Vagina (tissue), 2 donors: ENCODE measurements around the gene PSMB1. TPM values are rescaled to one million over a fixed set of nuclear protein-coding genes. Genes with fewer than 3 reads are reported as not detected.

Experiments
- DNase-seq, 2 donors: peaks; one replicate each; pipeline ENCODE4 v3.0.0-alpha.2; 2017; ENCODE audit errors: extremely low spot score in 2 of 2
- H3K27ac ChIP-seq: fragments of 200-600 bp; sonication (generic); one replicate; pipeline ENCODE4 v1.5.1; 2019
- H3K27me3 ChIP-seq: fragments of 200-600 bp; sonication (generic); one replicate; pipeline ENCODE4 v1.5.1; 2019
- H3K36me3 ChIP-seq, 2 donors: fragments of 200-600 bp; sonication (generic); one replicate each; pipeline ENCODE4 v1.5.1; 2017 to 2019
- H3K4me1 ChIP-seq: fragments of 200-600 bp; sonication (generic); one replicate; pipeline ENCODE4 v1.5.1; 2019
- H3K4me3 ChIP-seq, 2 donors: fragments of 200-600 bp; sonication (generic); 1 replicate in 1 of 2; 2 replicates in 1 of 2; pipeline ENCODE4 v1.5.1; 2016 to 2019
- H3K9me3 ChIP-seq: fragments of 200-600 bp; sonication (generic); one replicate; pipeline ENCODE4 v1.5.1; 2019
- POLR2A ChIP-seq, 2 donors: fragments of 450-650 bp; IDR thresholded peaks; one replicate each; pipeline ENCODE4 v1.6.1; 2017; ENCODE audit warnings: antibody characterized with exemption in 2 of 2, mild to moderate bottlenecking in 2 of 2, moderate library complexity in 2 of 2
- POLR2AphosphoS5 ChIP-seq, 2 donors: sonication (generic); formaldehyde crosslinking; IDR thresholded peaks; one replicate each; pipeline ENCODE4 v1.9.0; 2017; ENCODE audit warnings: antibody characterized with exemption in 2 of 2, mild to moderate bottlenecking in 2 of 2, low read depth in 1 of 2; ENCODE audit not compliant: insufficient read depth in 1 of 2
- intact Hi-C: fragments of 100-400 bp; cut with DNase I; formaldehyde crosslinking; loops from one replicate; pipeline ENCODE4 v1.15.1; 2023
- total RNA-seq: library from RNA; depleted of rRNA; stranded (reverse); fragments of >200 nt; gene quantifications from one replicate; pipeline ENCODE4 v1.2.3, GENCODE V29; 2016
- TF ChIP-seq, protein P1 (sequence below), 3 experiments: fragments of 450-650 bp in 2 of 3; fragments of 200-600 bp in 1 of 3; sonication (generic) in 1 of 3; IDR thresholded peaks; one replicate each; pipeline ENCODE4 v1.5.1; 2017 to 2019; ENCODE audit warnings: antibody characterized with exemption in 3 of 3, mild to moderate bottlenecking in 2 of 3, moderate library complexity in 2 of 3

PSMB1 gene
- total RNA-seq, 1 donor from 2014 or later: 92.3 TPM

DNA sequence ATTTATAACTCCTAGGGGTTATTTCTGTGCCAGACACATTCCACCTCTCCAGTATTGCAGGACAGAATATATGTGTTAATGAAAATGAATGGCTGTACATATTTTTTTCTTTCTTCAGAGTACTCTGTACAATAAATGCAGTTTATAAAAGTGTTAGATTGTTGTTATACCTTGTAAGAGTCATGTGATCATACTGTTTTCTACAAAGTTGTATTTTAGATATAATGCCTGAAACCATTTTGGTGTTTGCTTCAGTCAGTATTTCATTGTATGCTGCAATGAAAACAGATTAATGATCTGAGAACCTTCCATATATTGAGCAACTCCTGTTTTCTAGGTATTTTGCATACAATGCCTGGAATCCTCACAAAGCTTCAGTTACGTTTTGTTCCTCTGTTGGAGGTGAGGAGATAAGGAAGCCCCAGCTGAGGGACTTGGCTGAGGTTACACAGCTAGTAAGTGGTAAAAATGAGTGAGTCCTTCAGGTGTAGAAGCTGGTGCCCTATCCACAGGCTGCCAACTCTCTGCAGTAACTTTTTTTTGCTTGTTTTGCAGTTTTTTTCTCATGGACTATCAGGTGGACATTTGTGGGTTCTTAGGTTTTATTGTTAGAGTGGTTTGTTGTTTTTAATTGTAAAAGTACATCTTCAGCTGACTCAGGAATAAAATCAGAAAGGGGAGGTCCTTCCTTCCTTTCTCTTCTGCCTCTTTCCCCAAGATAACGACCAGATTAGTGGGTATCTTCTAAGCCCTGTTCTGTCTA lies 19.8 kb upstream of the PSMB1 start:
- Histone ChIP-seq H3K4me3 (no peak overlapping the region), H3K27me3 (no peaks in the 10 kb centered on the region), H3K9me3 (no peaks in the 10 kb centered on the region), H3K4me1 (no peaks in the 10 kb centered on the region), H3K36me3 (peaks cover 3 to 65% of the 10 kb centered on the region in 2 donors), H3K27ac (no peak overlapping the region)
- TF ChIP-seq POLR2AphosphoS5 (IDR thresholded peaks at IDR 0.05; ENCODE audit: insufficient read depth in 1 of 2, low read depth in 1 of 2) (no peak), POLR2A (IDR thresholded peaks at IDR 0.05) (no peak)
- intact Hi-C loops: no loop called here
- no peak for DNase-seq

GRCh38 chr6:170564936-170565530 lies 11.9 kb upstream of the PSMB1 start:
- DNase-seq: no peak
- no peak for TF ChIP-seq POLR2AphosphoS5 (IDR thresholded peaks at IDR 0.05; ENCODE audit: insufficient read depth in 1 of 2, low read depth in 1 of 2)
- TF ChIP-seq, protein P1, sequence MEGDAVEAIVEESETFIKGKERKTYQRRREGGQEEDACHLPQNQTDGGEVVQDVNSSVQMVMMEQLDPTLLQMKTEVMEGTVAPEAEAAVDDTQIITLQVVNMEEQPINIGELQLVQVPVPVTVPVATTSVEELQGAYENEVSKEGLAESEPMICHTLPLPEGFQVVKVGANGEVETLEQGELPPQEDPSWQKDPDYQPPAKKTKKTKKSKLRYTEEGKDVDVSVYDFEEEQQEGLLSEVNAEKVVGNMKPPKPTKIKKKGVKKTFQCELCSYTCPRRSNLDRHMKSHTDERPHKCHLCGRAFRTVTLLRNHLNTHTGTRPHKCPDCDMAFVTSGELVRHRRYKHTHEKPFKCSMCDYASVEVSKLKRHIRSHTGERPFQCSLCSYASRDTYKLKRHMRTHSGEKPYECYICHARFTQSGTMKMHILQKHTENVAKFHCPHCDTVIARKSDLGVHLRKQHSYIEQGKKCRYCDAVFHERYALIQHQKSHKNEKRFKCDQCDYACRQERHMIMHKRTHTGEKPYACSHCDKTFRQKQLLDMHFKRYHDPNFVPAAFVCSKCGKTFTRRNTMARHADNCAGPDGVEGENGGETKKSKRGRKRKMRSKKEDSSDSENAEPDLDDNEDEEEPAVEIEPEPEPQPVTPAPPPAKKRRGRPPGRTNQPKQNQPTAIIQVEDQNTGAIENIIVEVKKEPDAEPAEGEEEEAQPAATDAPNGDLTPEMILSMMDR (IDR thresholded peaks at IDR 0.05): no peak
- no peak for TF ChIP-seq POLR2A (IDR thresholded peaks at IDR 0.05)
- intact Hi-C loops: no loop called here
- Histone ChIP-seq H3K27me3 (no peaks in the 10 kb centered on the region), H3K4me3 (no peak overlapping the region), H3K9me3 (no peaks in the 10 kb centered on the region), H3K27ac (no peak overlapping the region), H3K36me3 (peaks cover 0 to 61% of the 10 kb centered on the region in 2 donors), H3K4me1 (no peaks in the 10 kb centered on the region)

- Histone ChIP-seq H3K9me3 (no peaks in the 10 kb centered on the region), H3K36me3 (peaks cover 0 to 52% of the 10 kb centered on the region in 2 donors), H3K4me3 (no peak overlapping the region), H3K27ac (no peak overlapping the region), H3K27me3 (no peaks in the 10 kb centered on the region), H3K4me1 (peaks cover 2% of the 10 kb centered on the region)
- TF ChIP-seq, protein P1 (IDR thresholded peaks at IDR 0.05): no peak
- TF ChIP-seq POLR2AphosphoS5 (IDR thresholded peaks at IDR 0.05; ENCODE audit: insufficient read depth in 1 of 2, low read depth in 1 of 2) (no peak), POLR2A (IDR thresholded peaks at IDR 0.05) (no peak)
- intact Hi-C loops: no loop called here
- no peak for DNase-seq
These were observed 8.4 kb upstream of the PSMB1 start for GRCh38 chr6:170561555-170561954.

- peak overlapping the region; percentile 83 to 93 for H3K4me3 ChIP-seq
- no peaks in the 10 kb centered on the region for H3K9me3 ChIP-seq
- no peak overlapping the region for H3K27ac ChIP-seq
- peaks cover 45% of the 10 kb centered on the region for H3K4me1 ChIP-seq
- TF ChIP-seq, protein P1 (IDR thresholded peaks at IDR 0.05): no peak
- intact Hi-C loops: no loop called here
- H3K36me3 ChIP-seq: peaks cover 0 to 12% of the 10 kb centered on the region in 2 donors
- H3K27me3 ChIP-seq: no peaks in the 10 kb centered on the region
- DNase-seq: no peak
These were observed 2.2 kb upstream of the PSMB1 start for GRCh38 chr6:170555305-170555704.

GRCh38 chr6:170554796-170555137 lies 1.7 kb upstream of the PSMB1 start:
- no peaks in the 10 kb centered on the region for H3K9me3 ChIP-seq
- no peak for DNase-seq
- H3K4me1 ChIP-seq: peaks cover 50% of the 10 kb centered on the region
- H3K4me3 ChIP-seq: peak overlapping the region; percentile 83 to 93
- intact Hi-C loops: no loop called here
- H3K36me3 ChIP-seq: peaks cover 0 to 9% of the 10 kb centered on the region in 2 donors
- TF ChIP-seq POLR2AphosphoS5 (IDR thresholded peaks at IDR 0.05; ENCODE audit: insufficient read depth in 1 of 2, low read depth in 1 of 2) (no peak), POLR2A (IDR thresholded peaks at IDR 0.05) (no peak)
- peak overlapping the region; percentile 78 for H3K27ac ChIP-seq
- no peaks in the 10 kb centered on the region for H3K27me3 ChIP-seq
